LNCaP clone FGC (cell line): ENCODE measurements around the gene GALNT14.

Experiments used
- DNase-seq: peaks from one replicate; pipeline ENCODE4 v3.0.0-alpha.2; 2011; ENCODE audit warnings: low read depth
- H3K4me3 ChIP-seq: 2 replicates; pipeline ENCODE4 v1.5.1; 2011; ENCODE audit warnings: mild to moderate bottlenecking, low read depth, low read length, control low read depth
- CTCF ChIP-seq: IDR thresholded peaks from 2 replicates; pipeline ENCODE4 v1.5.1; 2012; ENCODE audit warnings: mild to moderate bottlenecking; ENCODE audit not compliant: control insufficient read depth, insufficient read depth; ENCODE audit errors: extremely low read depth

The GALNT14 gene

GRCh38 chr2:31020713-31021112, 117.5 kb downstream of the GALNT14 start:
- H3K4me3 ChIP-seq: no peak overlapping the region
- no peak for DNase-seq
- no peak for TF ChIP-seq CTCF

DNA sequence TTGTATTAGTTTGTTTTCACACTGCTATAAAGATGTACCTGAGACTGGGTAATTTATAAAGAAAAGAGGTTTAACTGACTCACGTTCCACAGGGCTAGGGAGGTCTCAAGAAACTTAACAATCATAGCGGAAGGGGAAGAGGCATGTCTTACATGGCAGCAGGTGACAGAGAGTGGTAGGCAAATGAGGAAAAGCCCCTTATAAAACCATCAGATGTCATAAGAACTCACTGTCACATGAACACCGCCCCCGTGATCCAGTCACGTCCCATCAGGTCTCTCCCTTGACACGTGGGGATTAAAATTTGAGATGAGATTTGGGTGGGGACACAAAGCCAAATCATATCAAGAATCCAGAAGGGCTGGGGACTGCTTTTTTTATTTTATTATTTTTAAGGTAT, 120.0 kb downstream of the GALNT14 start:
- TF ChIP-seq CTCF: no peak
- no peak for DNase-seq

DNA sequence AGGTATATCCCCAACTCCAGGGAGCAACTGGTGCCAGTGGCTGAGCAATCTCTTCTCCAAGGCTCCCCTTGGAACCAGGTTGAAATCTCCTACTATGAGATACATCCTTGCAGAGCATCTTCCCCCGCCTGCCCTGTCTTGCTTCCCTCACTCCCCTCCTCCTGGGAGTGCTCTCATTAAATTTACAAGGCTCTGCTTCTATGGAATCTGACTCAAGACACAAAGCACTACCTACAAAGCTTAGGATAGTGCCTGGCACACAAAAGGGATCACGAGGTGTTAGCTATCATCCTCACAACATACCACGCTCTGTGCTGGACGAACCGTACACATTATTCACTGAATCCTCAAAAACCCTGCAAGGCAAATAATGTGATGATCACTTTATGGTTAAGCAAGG, 121.6 kb downstream of the GALNT14 start:
- H3K4me3 ChIP-seq: no peak overlapping the region
- no peak for DNase-seq
- TF ChIP-seq CTCF: no peak

More for the DNA sequence above, 120.0 kb downstream of the GALNT14 start:
- no peak overlapping the region for H3K4me3 ChIP-seq

- no peak for DNase-seq
- H3K4me3 ChIP-seq: no peak overlapping the region
- no peak for TF ChIP-seq CTCF
Observed at GRCh38 chr2:31014516-31014915, 123.7 kb downstream of the GALNT14 start.

DNA sequence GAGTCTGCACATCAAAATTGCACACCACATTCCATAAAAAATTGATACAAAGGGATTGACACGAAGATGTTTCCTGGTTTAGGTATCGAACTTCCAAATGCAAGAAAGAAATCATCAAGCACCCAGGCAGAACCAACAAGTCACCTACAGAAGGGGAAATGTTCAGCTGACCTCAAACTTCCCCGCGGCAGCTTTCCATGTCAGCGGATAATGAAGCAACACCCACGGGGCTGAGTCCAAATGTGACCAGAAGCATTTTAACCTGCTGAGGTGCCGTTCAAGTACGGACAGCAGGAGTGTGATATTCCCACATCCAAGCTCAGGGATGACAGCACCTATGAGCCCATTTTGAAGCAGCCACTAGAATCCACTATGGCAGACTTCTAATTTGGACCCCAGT, 124.9 kb downstream of the GALNT14 start:
- no peak for DNase-seq
- H3K4me3 ChIP-seq: no peak overlapping the region
- TF ChIP-seq CTCF: no peak

GRCh38 chr2:31012406-31012805, 125.8 kb downstream of the GALNT14 start:
- no peak for DNase-seq
- TF ChIP-seq CTCF: no peak
- H3K4me3 ChIP-seq: no peak overlapping the region

- TF ChIP-seq CTCF: no peak
- H3K4me3 ChIP-seq: no peak overlapping the region
- DNase-seq: no peak
Observed at GRCh38 chr2:31011587-31011986, 126.7 kb downstream of the GALNT14 start.
